Glutamatergic neuron (in vitro differentiated cells): ENCODE data around the gene MLLT1. TPM values are rescaled to one million over a fixed set of nuclear protein-coding genes. Genes with fewer than 3 reads are reported as not detected.

Experiments
- DNase-seq: peaks from one replicate; pipeline ENCODE4 v3.0.0; 2022
- H3K27ac Mint-ChIP-seq: one replicate; pipeline ENCODE4 v1.8.0; 2020; ENCODE audit warnings: mild to moderate bottlenecking, mixed read lengths, inconsistent platforms; ENCODE audit not compliant: unreplicated experiment
- H3K27me3 Mint-ChIP-seq: one replicate; pipeline ENCODE4 v1.8.0; 2020; ENCODE audit warnings: mild to moderate bottlenecking, moderate library complexity, mixed read lengths, inconsistent platforms; ENCODE audit not compliant: unreplicated experiment
- H3K36me3 Mint-ChIP-seq: one replicate; pipeline ENCODE4 v1.8.0; 2020; ENCODE audit warnings: mild to moderate bottlenecking, mixed read lengths, inconsistent platforms; ENCODE audit not compliant: unreplicated experiment
- H3K4me1 Mint-ChIP-seq: one replicate; pipeline ENCODE4 v1.8.0; 2020; ENCODE audit warnings: mild to moderate bottlenecking, low read depth, mixed read lengths, inconsistent platforms; ENCODE audit not compliant: unreplicated experiment
- H3K4me3 Mint-ChIP-seq: one replicate; pipeline ENCODE4 v1.8.0; 2020; ENCODE audit warnings: mild to moderate bottlenecking, mixed read lengths, inconsistent platforms; ENCODE audit not compliant: unreplicated experiment
- H3K9me3 Mint-ChIP-seq: one replicate; pipeline ENCODE4 v1.8.0; 2020; ENCODE audit warnings: mild to moderate bottlenecking, moderate library complexity, mixed read lengths, inconsistent platforms; ENCODE audit not compliant: unreplicated experiment
- CTCF ChIP-seq: fragments of 200-600 bp; sonication (generic); IDR thresholded peaks from one replicate; pipeline ENCODE4 v1.5.0; 2021; ENCODE audit not compliant: partially characterized antibody, unreplicated experiment
- total RNA-seq: library from RNA; stranded (reverse); fragmentation: NEBNext Ultra II Directional; extraction: Animal tissue kit (Norgen Biotek cat#: 25700); gene quantifications from one replicate; pipeline ENCODE4 v1.2.1, GENCODE V29; 2021; ENCODE audit not compliant: unreplicated experiment

The MLLT1 gene
- total RNA-seq, 1 donor from 2014 or later: 52.9 TPM

GRCh38 chr19:6173190-6173589 is 106.6 kb downstream of the MLLT1 start:
- no peaks in the 10 kb centered on the region for H3K27me3 Mint-ChIP-seq
- H3K9me3 Mint-ChIP-seq: peaks cover 5% of the 10 kb centered on the region
- no peaks in the 10 kb centered on the region for H3K4me1 Mint-ChIP-seq
- no peak for DNase-seq
- H3K27ac Mint-ChIP-seq: no peak overlapping the region
- H3K36me3 Mint-ChIP-seq: no peaks in the 10 kb centered on the region
- no peak overlapping the region for H3K4me3 Mint-ChIP-seq
- TF ChIP-seq CTCF: no peak

- Mint-ChIP-seq H3K4me3 (no peak overlapping the region), H3K9me3 (peaks cover 7% of the 10 kb centered on the region), H3K27ac (no peak overlapping the region), H3K4me1 (no peaks in the 10 kb centered on the region), H3K36me3 (no peaks in the 10 kb centered on the region), H3K27me3 (peaks cover 3% of the 10 kb centered on the region)
- no peak for DNase-seq
- no peak for TF ChIP-seq CTCF
These were observed 107.5 kb downstream of the MLLT1 start for GRCh38 chr19:6172074-6172863.

- no peak overlapping the region for H3K27ac Mint-ChIP-seq
- no peak overlapping the region for H3K4me3 Mint-ChIP-seq
- TF ChIP-seq CTCF: no peak
- peaks cover 5% of the 10 kb centered on the region for H3K36me3 Mint-ChIP-seq
- H3K9me3 Mint-ChIP-seq: peaks cover 5% of the 10 kb centered on the region
- no peak for DNase-seq
- no peaks in the 10 kb centered on the region for H3K4me1 Mint-ChIP-seq
- peaks cover 3% of the 10 kb centered on the region for H3K27me3 Mint-ChIP-seq
These were observed 112.7 kb downstream of the MLLT1 start for GRCh38 chr19:6167115-6167514.

GRCh38 chr19:6164906-6165531 is 114.8 kb downstream of the MLLT1 start:
- H3K4me3 Mint-ChIP-seq: no peak overlapping the region
- no peak for DNase-seq
- H3K36me3 Mint-ChIP-seq: peaks cover 5% of the 10 kb centered on the region
- H3K4me1 Mint-ChIP-seq: no peaks in the 10 kb centered on the region
- peaks cover 5% of the 10 kb centered on the region for H3K9me3 Mint-ChIP-seq
- H3K27me3 Mint-ChIP-seq: peaks cover 5% of the 10 kb centered on the region
- no peak overlapping the region for H3K27ac Mint-ChIP-seq
- no peak for TF ChIP-seq CTCF

- no peak overlapping the region for H3K27ac Mint-ChIP-seq
- no peaks in the 10 kb centered on the region for H3K4me1 Mint-ChIP-seq
- peaks cover 2% of the 10 kb centered on the region for H3K9me3 Mint-ChIP-seq
- no peak overlapping the region for H3K4me3 Mint-ChIP-seq
- no peak for DNase-seq
- H3K27me3 Mint-ChIP-seq: peaks cover 4% of the 10 kb centered on the region
- no peak for TF ChIP-seq CTCF
- H3K36me3 Mint-ChIP-seq: peaks cover 5% of the 10 kb centered on the region
These were observed 118.4 kb downstream of the MLLT1 start for GRCh38 chr19:6161271-6161850.
